KMS-11 (cell line): Measurements from ENCODE around the gene METTL24.

Experiments
- H2AFZ ChIP-seq: fragments of 200-600 bp; sonication (generic); 2 replicates; pipeline ENCODE4 v1.6.1; 2016; ENCODE audit warnings: antibody characterized with exemption, mixed run types, low read depth
- H3K27ac ChIP-seq: fragments of 200-600 bp; sonication (generic); 2 replicates; pipeline ENCODE4 v1.6.1; 2016; ENCODE audit warnings: mild to moderate bottlenecking, mixed run types
- H3K27me3 ChIP-seq: fragments of 200-600 bp; sonication (generic); 2 replicates; pipeline ENCODE4 v1.6.1; 2017; ENCODE audit warnings: mild to moderate bottlenecking, low read depth, mixed run types, moderate library complexity; ENCODE audit not compliant: insufficient read depth
- H3K36me3 ChIP-seq: fragments of 200-600 bp; sonication (generic); 2 replicates; pipeline ENCODE4 v1.6.1; 2017; ENCODE audit warnings: mild to moderate bottlenecking, mixed run types; ENCODE audit not compliant: insufficient read depth
- H3K4me1 ChIP-seq: fragments of 200-600 bp; sonication (generic); 2 replicates; pipeline ENCODE4 v1.6.1; 2016; ENCODE audit warnings: mild to moderate bottlenecking, low read depth, mixed run types; ENCODE audit not compliant: poor library complexity, severe bottlenecking
- H3K4me2 ChIP-seq: fragments of 200-600 bp; sonication (generic); 2 replicates; pipeline ENCODE4 v1.7.0; 2016; ENCODE audit warnings: mild to moderate bottlenecking, mixed run types
- H3K4me3 ChIP-seq: fragments of 200-600 bp; sonication (generic); IDR thresholded peaks from 2 replicates; pipeline ENCODE4 v1.6.1; 2017; ENCODE audit warnings: low read depth, low read length, mixed read lengths; ENCODE audit not compliant: insufficient read depth
- H3K79me2 ChIP-seq: fragments of 200-600 bp; sonication (generic); 2 replicates; pipeline ENCODE4 v1.6.1; 2016; ENCODE audit warnings: low read depth, mixed run types; ENCODE audit not compliant: insufficient read depth
- H3K9ac ChIP-seq: fragments of 200-600 bp; sonication (generic); 2 replicates; pipeline ENCODE4 v1.6.1; 2016; ENCODE audit warnings: mild to moderate bottlenecking, mixed run types
- H4K20me1 ChIP-seq: fragments of 200-600 bp; sonication (generic); 2 replicates; pipeline ENCODE4 v1.6.1; 2016; ENCODE audit warnings: mild to moderate bottlenecking, mixed run types; ENCODE audit not compliant: insufficient read depth
- TF ChIP-seq, protein P1 (sequence below): fragments of 200-600 bp; sonication (generic); conservative IDR thresholded peaks from 2 replicates; pipeline ENCODE4 v1.6.1; 2017; ENCODE audit warnings: low read depth, mild to moderate bottlenecking, antibody characterized with exemption, low read length, moderate library complexity, mixed read lengths

The METTL24 gene

DNA sequence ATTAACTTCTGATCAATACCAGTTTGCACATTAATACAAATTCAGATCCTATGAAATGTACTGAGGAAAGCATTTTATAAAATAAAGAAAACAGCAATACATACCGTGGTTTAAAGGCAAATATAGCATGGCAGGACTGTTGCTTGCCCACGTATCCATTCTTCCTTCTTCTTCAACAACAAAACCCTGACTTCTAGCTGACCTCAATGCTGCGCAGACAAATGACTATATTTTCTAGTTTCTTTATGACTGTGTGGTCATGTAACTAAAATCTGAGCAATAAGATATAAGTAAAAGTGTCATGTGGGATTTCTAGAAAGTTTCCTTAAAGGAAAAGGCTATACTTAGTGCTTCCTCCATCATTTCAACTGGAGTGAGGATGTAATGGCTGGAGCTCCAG, 92.9 kb downstream of the METTL24 start:
- H3K4me1 ChIP-seq: no peaks in the 10 kb centered on the region
- H4K20me1 ChIP-seq: no peaks in the 10 kb centered on the region
- no peaks in the 10 kb centered on the region for H3K36me3 ChIP-seq
- H3K27ac ChIP-seq: no peak overlapping the region
- no peak overlapping the region for H2AFZ ChIP-seq
- TF ChIP-seq, protein P1, sequence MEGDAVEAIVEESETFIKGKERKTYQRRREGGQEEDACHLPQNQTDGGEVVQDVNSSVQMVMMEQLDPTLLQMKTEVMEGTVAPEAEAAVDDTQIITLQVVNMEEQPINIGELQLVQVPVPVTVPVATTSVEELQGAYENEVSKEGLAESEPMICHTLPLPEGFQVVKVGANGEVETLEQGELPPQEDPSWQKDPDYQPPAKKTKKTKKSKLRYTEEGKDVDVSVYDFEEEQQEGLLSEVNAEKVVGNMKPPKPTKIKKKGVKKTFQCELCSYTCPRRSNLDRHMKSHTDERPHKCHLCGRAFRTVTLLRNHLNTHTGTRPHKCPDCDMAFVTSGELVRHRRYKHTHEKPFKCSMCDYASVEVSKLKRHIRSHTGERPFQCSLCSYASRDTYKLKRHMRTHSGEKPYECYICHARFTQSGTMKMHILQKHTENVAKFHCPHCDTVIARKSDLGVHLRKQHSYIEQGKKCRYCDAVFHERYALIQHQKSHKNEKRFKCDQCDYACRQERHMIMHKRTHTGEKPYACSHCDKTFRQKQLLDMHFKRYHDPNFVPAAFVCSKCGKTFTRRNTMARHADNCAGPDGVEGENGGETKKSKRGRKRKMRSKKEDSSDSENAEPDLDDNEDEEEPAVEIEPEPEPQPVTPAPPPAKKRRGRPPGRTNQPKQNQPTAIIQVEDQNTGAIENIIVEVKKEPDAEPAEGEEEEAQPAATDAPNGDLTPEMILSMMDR: no peak
- H3K27me3 ChIP-seq: no peaks in the 10 kb centered on the region
- H3K4me2 ChIP-seq: no peak overlapping the region
- no peaks in the 10 kb centered on the region for H3K79me2 ChIP-seq
- H3K9ac ChIP-seq: no peak overlapping the region
- H3K4me3 ChIP-seq: no peak overlapping the region

DNA sequence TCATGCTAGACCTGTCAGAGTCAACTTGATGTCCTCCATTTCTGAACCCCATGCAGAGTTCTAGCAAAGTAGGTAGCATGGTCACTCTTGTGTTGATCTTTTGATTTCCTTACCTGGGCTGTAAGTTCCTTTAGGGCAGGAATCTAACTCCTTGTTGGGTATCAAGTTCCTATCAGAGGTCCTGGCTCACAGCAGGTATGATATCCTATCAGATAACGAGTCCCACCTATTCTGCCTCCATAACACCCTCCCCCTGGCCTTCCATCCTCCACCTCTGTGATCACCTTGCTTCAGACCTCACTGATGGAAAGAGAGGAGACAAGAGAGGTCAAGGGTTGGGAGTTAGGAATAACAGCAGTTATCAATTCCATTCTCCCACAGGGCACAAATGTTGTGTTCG, 101.8 kb downstream of the METTL24 start:
- H3K79me2 ChIP-seq: no peaks in the 10 kb centered on the region
- H3K27ac ChIP-seq: no peak overlapping the region
- no peak overlapping the region for H2AFZ ChIP-seq
- TF ChIP-seq, protein P1: no peak
- H3K36me3 ChIP-seq: no peaks in the 10 kb centered on the region
- H3K9ac ChIP-seq: no peak overlapping the region
- no peak overlapping the region for H3K4me2 ChIP-seq
- no peaks in the 10 kb centered on the region for H3K4me1 ChIP-seq
- H3K4me3 ChIP-seq: no peak overlapping the region
- H4K20me1 ChIP-seq: no peaks in the 10 kb centered on the region
- no peaks in the 10 kb centered on the region for H3K27me3 ChIP-seq

DNA sequence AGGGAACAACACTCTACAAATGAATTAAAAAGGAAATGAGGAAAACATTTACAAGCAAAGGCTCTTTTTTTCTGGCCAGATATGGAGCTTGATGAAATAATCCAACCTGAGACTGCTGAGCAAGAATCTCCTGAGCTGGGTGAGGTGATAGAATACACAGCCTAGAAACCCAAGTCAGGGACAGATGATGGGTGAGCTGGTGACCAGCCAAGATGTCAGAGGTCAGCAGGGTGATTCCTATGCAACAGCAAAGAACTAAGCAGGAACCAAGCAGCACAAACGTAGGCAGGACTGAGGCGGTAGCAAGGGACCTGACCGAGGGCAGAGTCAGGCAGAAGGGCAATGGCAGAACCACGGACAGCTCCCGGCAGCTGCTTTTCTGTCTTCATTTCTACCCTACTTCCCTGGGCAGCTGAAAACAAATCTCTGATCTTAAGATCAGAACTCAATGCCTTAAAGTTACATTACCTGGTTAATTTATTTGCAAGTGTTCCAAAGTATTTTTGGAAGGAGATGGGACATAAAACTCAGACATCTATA, 102.9 kb downstream of the METTL24 start:
- H3K4me3 ChIP-seq: no peak overlapping the region
- no peaks in the 10 kb centered on the region for H3K27me3 ChIP-seq
- no peaks in the 10 kb centered on the region for H3K79me2 ChIP-seq
- no peaks in the 10 kb centered on the region for H3K36me3 ChIP-seq
- no peaks in the 10 kb centered on the region for H4K20me1 ChIP-seq
- H3K4me2 ChIP-seq: no peak overlapping the region
- no peaks in the 10 kb centered on the region for H3K4me1 ChIP-seq
- no peak overlapping the region for H3K27ac ChIP-seq
- no peak overlapping the region for H2AFZ ChIP-seq
- TF ChIP-seq, protein P1: no peak
- no peak overlapping the region for H3K9ac ChIP-seq

DNA sequence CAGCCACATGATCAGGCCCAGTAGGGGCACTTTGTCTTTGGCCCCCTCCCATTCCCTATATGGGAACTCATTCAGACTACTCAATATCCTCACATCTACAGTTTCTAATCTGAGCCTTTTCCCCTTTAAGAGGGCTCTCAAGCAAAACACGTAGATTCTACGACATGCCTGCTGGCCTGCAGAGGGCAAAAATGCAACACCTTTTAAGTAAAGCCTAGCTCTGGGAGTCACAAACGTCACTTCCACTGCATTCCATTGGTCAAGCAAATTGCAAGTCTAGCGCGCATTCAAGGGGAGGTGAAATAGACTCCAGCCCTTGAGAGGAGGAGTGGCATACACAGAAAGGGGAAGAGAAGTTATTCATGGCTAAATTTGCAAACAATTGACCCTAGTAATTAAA, 107.3 kb downstream of the METTL24 start:
- no peak overlapping the region for H3K4me2 ChIP-seq
- H3K4me3 ChIP-seq: no peak overlapping the region
- H2AFZ ChIP-seq: no peak overlapping the region
- H3K9ac ChIP-seq: no peak overlapping the region
- H3K79me2 ChIP-seq: no peaks in the 10 kb centered on the region
- no peaks in the 10 kb centered on the region for H3K36me3 ChIP-seq
- H4K20me1 ChIP-seq: no peaks in the 10 kb centered on the region
- no peaks in the 10 kb centered on the region for H3K27me3 ChIP-seq
- H3K27ac ChIP-seq: no peak overlapping the region
- H3K4me1 ChIP-seq: no peaks in the 10 kb centered on the region
- TF ChIP-seq, protein P1: no peak
